GM10248 (cell line): ENCODE measurements around the gene MAN1C1.

Experiments
- CTCF ChIA-PET: fragments of 300-600 bp; sonication (Branson Sonifier 250); formaldehyde crosslinking; extraction: SDS; loops from one replicate; lab custom pipeline; 2021; ENCODE audit warnings: antibody characterized with exemption; lab: Yijun Ruan, JAX
- POLR2A ChIA-PET: fragments of 350-650 bp; sonication (Branson Sonifier 250); formaldehyde crosslinking; extraction: SDS; loops from one replicate; lab custom pipeline; 2020; ENCODE audit warnings: antibody characterized with exemption; lab: Yijun Ruan, JAX
- DNase-seq: peaks from one replicate; pipeline ENCODE4 v3.0.0; 2012; ENCODE audit errors: extremely low spot score
- CTCF ChIP-seq: IDR thresholded peaks from 2 replicates; pipeline ENCODE4 v1.5.1; 2012; ENCODE audit warnings: mild to moderate bottlenecking, low read depth; ENCODE audit errors: extremely low read depth, missing control alignments, control extremely low read depth

Gene MAN1C1

GRCh38 chr1:25746299-25747045 is 129.9 kb downstream of the MAN1C1 start:
- TF ChIP-seq CTCF, result no peak
- DNase-seq, result no peak
- CTCF ChIA-PET, result no interaction called here
- POLR2A ChIA-PET, result no interaction called here

GRCh38 chr1:25747046-25747719 is 130.6 kb downstream of the MAN1C1 start:
- no peak for DNase-seq
- ChIA-PET CTCF (no interaction called here), POLR2A (no interaction called here)
- TF ChIP-seq CTCF, result no peak

GRCh38 chr1:25748531-25749205 is 132.1 kb downstream of the MAN1C1 start:
- POLR2A ChIA-PET, result no interaction called here
- TF ChIP-seq CTCF, result no peak
- CTCF ChIA-PET, result no interaction called here
- DNase-seq, result no peak

GRCh38 chr1:25750923-25751605 is 134.5 kb downstream of the MAN1C1 start:
- ChIA-PET CTCF (no interaction called here), POLR2A (no interaction called here)
- no peak for TF ChIP-seq CTCF
- no peak for DNase-seq

GRCh38 chr1:25754470-25755181 is 138.0 kb downstream of the MAN1C1 start:
- peak; percentile 13 for TF ChIP-seq CTCF
- ChIA-PET POLR2A (no interaction called here), CTCF (no interaction called here)
- no peak for DNase-seq
